GM23248 (cell line): ENCODE measurements around the gene DMRTC2.

Experiments
- EZH2 ChIP-seq: fragments of 200-600 bp; sonication (generic); IDR thresholded peaks from 2 replicates; pipeline ENCODE4 v1.6.1; 2018; ENCODE audit warnings: antibody characterized with exemption, mild to moderate bottlenecking; ENCODE audit not compliant: insufficient read depth, poor library complexity, severe bottlenecking
- EZH2phosphoT487 ChIP-seq: fragments of 200-600 bp; sonication (generic); IDR thresholded peaks from 2 replicates; pipeline ENCODE4 v1.6.1; 2018; ENCODE audit warnings: antibody characterized with exemption, moderate library complexity, mild to moderate bottlenecking, low read depth; ENCODE audit not compliant: insufficient read depth

DNA sequence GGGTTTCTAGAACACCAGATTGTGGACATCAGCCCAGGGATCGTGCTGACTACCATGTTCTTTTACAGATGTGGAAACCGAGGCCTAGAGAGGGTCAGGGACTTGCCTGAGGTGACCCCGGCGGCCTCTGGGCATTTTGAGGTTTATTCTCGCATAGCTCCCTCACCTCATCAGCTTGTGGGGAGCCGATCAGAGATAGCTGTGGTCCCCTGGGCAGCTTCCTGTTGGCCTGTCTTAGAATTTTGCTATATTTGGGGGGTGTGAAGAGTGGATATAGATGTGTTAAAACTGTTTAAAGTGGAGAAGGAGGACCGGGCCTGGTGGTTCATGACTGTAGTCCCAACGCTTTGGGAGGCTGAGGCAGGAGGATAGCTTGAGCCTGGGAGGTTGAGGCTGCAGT is 45.1 kb downstream of the DMRTC2 start:
- TF ChIP-seq EZH2 (no peak), EZH2phosphoT487 (no peak)
